Measurements from ENCODE around the gene ADGRF1.

The ADGRF1 gene

GRCh38 chr6:47044397-47044796 is 2.3 kb upstream of the ADGRF1 start:
- Mint-ChIP-seq H3K4me1 (peaks cover 30% of the 10 kb centered on the region), H3K27me3 (ENCODE audit: low read depth, poor library complexity) (no peaks in the 10 kb centered on the region), H3K36me3 (ENCODE audit: low read depth) (no peaks in the 10 kb centered on the region), H3K27ac (no peak overlapping the region), H3K9me3 (no peaks in the 10 kb centered on the region), H3K4me3 (no peak overlapping the region)
- DNase-seq = no peak
- no peak for TF ChIP-seq CTCF (IDR thresholded peaks at IDR 0.05)

- Mint-ChIP-seq H3K4me1 (peaks cover 30% of the 10 kb centered on the region), H3K36me3 (ENCODE audit: low read depth) (no peaks in the 10 kb centered on the region), H3K27ac (no peak overlapping the region), H3K9me3 (no peaks in the 10 kb centered on the region), H3K27me3 (ENCODE audit: low read depth, poor library complexity) (no peaks in the 10 kb centered on the region), H3K4me3 (no peak overlapping the region)
- no peak for TF ChIP-seq CTCF (IDR thresholded peaks at IDR 0.05)
- DNase-seq = no peak
Measured at GRCh38 chr6:47043286-47043685, 1.2 kb upstream of the ADGRF1 start.

- no peaks in the 10 kb centered on the region for H3K9me3 Mint-ChIP-seq
- no peak for TF ChIP-seq CTCF (IDR thresholded peaks at IDR 0.05)
- DNase-seq = no peak
- no peak overlapping the region for H3K4me3 Mint-ChIP-seq
- no peaks in the 10 kb centered on the region for H3K27me3 Mint-ChIP-seq (ENCODE audit: low read depth, poor library complexity)
- H3K27ac Mint-ChIP-seq = no peak overlapping the region
- no peaks in the 10 kb centered on the region for H3K36me3 Mint-ChIP-seq (ENCODE audit: low read depth)
- H3K4me1 Mint-ChIP-seq = peaks cover 16% of the 10 kb centered on the region
Measured at GRCh38 chr6:47041741-47042140, 391 bp downstream of the ADGRF1 start.

GRCh38 chr6:47034926-47035325 is 7.2 kb downstream of the ADGRF1 start:
- no peak overlapping the region for H3K27ac Mint-ChIP-seq
- DNase-seq = no peak

GRCh38 chr6:47034421-47034820 is 7.7 kb downstream of the ADGRF1 start:
- no peaks in the 10 kb centered on the region for H3K9me3 Mint-ChIP-seq
- no peak for DNase-seq
- H3K4me1 Mint-ChIP-seq = peaks cover 27% of the 10 kb centered on the region
- H3K4me3 Mint-ChIP-seq = no peak overlapping the region
- TF ChIP-seq CTCF (IDR thresholded peaks at IDR 0.05) = no peak
- H3K36me3 Mint-ChIP-seq (ENCODE audit: low read depth) = no peaks in the 10 kb centered on the region
- H3K27me3 Mint-ChIP-seq (ENCODE audit: low read depth, poor library complexity) = peaks cover 8% of the 10 kb centered on the region
- no peak overlapping the region for H3K27ac Mint-ChIP-seq

More at GRCh38 chr6:47034926-47035325, 7.2 kb downstream of the ADGRF1 start:
- no peak overlapping the region for H3K4me3 Mint-ChIP-seq
- H3K9me3 Mint-ChIP-seq = no peaks in the 10 kb centered on the region
- peaks cover 8% of the 10 kb centered on the region for H3K27me3 Mint-ChIP-seq (ENCODE audit: low read depth, poor library complexity)
- TF ChIP-seq CTCF (IDR thresholded peaks at IDR 0.05) = no peak
- H3K36me3 Mint-ChIP-seq (ENCODE audit: low read depth) = no peaks in the 10 kb centered on the region
- peaks cover 27% of the 10 kb centered on the region for H3K4me1 Mint-ChIP-seq

GRCh38 chr6:47032974-47033765 is 9.0 kb downstream of the ADGRF1 start:
- H3K4me1 Mint-ChIP-seq = peaks cover 31% of the 10 kb centered on the region
- H3K27me3 Mint-ChIP-seq (ENCODE audit: low read depth, poor library complexity) = peaks cover 8% of the 10 kb centered on the region
- no peak for TF ChIP-seq CTCF (IDR thresholded peaks at IDR 0.05)
- no peaks in the 10 kb centered on the region for H3K9me3 Mint-ChIP-seq
- no peaks in the 10 kb centered on the region for H3K36me3 Mint-ChIP-seq (ENCODE audit: low read depth)
- DNase-seq = no peak
- H3K27ac Mint-ChIP-seq = no peak overlapping the region
- H3K4me3 Mint-ChIP-seq = no peak overlapping the region

All from nephron progenitor cell (in vitro differentiated cells).